ENCODE results near the gene MGARP. TPM values are rescaled to one million over a fixed set of nuclear protein-coding genes. Genes with fewer than 3 reads are reported as not detected.
"Not testable (repeated sequence)": the region's sequence is repeated elsewhere in the genome, so short reads cannot be mapped to it uniquely, and the experiment has no call there.

Gene MGARP
- polyA plus RNA-seq, 4 donors, result 0.33 to 0.61 (median 0.50) TPM

GRCh38 chr4:139297001-139297410 lies 17.0 kb upstream of the MGARP start:
- DNase-seq (ENCODE audit: low read depth in 4 of 4, low spot score in 3 of 4), result no peak

DNA sequence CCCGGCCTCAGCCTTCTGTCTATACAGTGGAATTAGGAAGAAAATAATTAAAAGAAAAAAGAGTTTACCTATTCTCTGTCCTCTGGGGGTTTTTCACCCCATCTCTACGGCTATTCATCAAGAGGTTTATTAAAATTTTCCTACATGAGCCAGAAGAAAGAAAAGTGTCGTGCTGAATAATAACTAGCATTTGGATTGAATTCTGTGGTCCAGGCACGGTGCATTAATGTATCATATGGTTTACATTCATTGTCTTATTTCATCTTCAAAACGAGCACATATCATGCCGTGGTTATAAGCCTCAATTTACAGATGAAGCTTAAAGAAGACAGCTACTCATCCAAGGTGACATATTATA lies 15.9 kb upstream of the MGARP start:
- no peak for DNase-seq (ENCODE audit: low read depth in 4 of 4, low spot score in 3 of 4)

DNA sequence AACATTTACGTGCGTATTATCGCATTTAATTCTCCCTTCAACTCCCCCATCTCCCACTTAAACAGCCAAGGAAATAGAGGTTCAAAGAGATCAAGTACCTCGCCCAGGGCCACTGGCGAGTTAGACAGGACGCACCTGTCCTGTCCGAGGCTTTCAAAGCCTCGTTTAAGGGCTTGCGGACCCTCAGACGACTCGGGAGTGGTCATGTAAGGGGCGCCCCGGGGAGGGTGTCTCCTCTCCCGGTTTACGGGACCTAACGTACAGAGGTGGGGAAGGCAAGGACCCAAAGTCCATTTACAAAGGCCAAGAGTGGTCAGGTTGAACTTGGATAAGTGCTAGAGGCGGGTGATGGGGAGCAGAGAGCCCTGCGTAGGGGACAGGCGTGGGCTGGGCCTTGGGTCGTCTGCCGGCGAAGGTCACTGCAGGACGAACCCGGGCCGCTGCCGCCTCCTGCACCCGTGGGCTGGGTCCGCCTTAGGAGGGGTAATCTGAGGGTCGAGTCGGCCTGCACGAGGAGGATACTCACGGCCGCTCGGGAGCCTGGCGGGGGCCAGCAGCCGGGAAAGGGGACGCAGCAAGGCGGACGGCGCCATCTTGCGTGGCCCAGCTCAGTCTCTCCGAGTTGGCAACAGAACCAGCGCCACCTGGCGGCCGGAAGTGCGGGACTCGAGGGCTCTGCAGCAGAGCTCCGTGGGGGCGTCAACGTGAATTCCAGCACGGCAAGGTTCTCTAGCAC lies 15.3 kb upstream of the MGARP start:
- DNase-seq (ENCODE audit: low read depth in 4 of 4, low spot score in 3 of 4), result peak; percentile 90 to 97 (median 93)

DNA sequence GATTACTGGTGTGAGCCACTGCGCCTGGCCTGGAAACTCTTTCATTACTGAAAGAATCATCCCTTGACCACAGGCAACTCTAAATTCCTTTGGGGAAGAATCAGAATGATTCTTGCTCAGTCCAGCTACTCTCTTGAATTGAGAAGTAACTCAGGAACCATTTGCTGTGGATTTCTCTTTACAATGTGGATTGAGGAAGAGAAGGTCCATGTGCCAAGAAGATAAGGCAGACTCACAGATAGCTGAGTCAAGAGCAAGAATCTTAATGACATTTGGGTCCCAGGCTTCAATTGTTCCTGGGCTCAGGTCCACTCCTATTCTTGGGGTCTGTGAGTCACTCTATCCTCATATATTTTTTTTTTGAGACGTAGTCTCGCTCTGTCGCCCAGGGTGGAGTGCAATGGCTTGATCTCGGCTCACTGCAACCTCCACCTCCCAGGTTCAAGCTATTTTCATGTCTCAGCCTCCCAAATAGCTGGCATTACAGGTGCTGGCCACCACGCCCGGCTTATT lies 6.2 kb upstream of the MGARP start:
- DNase-seq (ENCODE audit: low read depth in 4 of 4, low spot score in 3 of 4), result no peak

DNA sequence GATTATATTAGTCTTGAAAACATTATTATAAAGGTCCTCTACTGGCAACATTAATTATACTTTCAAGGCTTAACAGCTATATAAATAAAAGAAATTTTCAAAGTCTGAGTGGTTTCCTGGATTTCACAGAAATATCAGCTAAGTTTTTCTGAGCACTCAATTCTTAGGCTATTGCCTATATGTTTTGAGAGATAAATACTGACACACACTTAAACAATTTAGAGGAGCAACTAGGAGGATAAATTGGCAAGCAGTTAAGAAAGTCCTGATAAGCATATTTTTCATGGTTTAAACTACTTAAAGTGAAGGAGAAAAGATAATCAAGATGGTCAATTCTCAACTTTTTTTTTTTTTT lies 2.7 kb upstream of the MGARP start:
- no peak for DNase-seq (ENCODE audit: low read depth in 4 of 4, low spot score in 3 of 4)

DNA sequence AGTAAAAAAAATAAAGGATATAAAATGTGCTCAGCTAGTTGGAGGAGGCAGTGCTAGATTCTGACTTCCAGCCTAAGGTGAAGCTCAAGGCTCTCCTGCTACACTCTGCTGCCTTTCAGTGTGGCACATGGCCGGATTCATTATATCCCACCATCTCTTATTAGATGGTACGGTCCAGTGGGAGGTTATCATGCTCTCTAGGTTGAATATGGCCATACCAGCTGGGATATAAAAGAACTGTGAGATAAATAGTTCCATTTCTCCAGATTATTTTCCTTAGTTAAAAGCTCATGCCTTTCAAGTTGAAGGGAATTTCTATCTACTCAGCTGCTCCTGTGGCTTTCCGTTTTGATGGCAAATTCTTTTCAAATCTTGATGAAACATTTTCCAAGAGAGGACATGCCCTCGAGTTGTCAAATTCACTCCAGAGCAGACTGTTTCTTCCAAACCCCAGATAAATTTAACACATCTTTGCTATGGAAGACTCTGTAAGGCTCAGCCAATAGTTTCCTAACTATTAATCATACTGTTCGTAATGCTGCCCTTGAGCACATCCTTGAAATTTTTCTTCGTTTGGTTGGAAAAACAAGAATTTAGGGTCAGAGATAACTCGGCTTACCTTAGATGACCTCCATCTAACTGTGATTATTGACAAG lies 2.2 kb upstream of the MGARP start:
- no peak for DNase-seq (ENCODE audit: low read depth in 4 of 4, low spot score in 3 of 4)

- DNase-seq (ENCODE audit: low read depth in 4 of 4, low spot score in 3 of 4), result no peak
Measured at GRCh38 chr4:139278912-139279759, 889 bp downstream of the MGARP start.

- DNase-seq (ENCODE audit: low read depth in 4 of 4, low spot score in 3 of 4), result no peak
Measured at GRCh38 chr4:139278485-139278884, 1.5 kb downstream of the MGARP start.

- no peak for DNase-seq (ENCODE audit: low read depth in 4 of 4, low spot score in 3 of 4)
Measured at GRCh38 chr4:139275281-139275735, 4.7 kb downstream of the MGARP start.

GRCh38 chr4:139274790-139275189 lies 5.2 kb downstream of the MGARP start:
- no peak for DNase-seq (ENCODE audit: low read depth in 4 of 4, low spot score in 3 of 4)

DNA sequence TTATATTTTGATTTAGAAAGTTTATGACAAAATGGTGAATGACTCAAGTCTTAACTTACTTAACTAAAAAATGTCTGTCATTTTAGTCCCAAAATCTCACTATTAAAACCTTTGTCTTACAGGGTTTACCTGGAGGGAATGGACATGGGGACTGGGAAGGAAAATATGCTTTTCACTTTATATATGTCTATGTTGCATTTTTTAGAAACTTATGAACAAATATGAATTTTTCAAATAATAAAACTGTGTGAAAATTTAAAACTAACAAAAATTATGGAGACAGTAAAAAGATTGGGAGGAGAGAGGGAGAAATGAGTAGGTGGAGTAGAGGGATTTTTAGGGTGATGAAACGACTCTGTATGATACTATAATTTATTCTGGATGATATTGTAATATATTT lies 6.2 kb downstream of the MGARP start:
- DNase-seq (ENCODE audit: low read depth in 4 of 4, low spot score in 3 of 4), result no peak

DNA sequence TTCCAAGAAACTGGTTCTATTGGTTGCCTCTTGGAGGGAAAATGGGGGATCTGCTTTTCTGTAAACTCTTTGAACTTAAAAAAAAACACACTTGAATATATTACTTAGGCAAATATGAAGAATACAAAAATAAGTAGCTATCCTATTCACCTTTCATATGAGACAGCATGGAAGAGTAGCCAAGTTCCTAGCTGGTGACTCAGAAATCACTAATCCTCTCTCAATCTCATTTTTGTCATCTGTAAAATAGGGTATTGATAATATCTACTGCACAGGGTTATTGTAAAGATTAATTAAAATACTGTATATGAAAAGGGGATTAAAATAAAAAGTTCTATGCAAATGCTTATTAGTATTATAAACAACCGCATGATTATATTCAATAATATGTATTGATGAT lies 12.7 kb downstream of the MGARP start:
- no peak for DNase-seq (ENCODE audit: low read depth in 4 of 4, low spot score in 3 of 4)

- peak in 1 of 4 donors; percentile 28 for DNase-seq (ENCODE audit: low read depth in 4 of 4, low spot score in 3 of 4)
Measured at GRCh38 chr4:139266583-139267257, 13.3 kb downstream of the MGARP start.

DNA sequence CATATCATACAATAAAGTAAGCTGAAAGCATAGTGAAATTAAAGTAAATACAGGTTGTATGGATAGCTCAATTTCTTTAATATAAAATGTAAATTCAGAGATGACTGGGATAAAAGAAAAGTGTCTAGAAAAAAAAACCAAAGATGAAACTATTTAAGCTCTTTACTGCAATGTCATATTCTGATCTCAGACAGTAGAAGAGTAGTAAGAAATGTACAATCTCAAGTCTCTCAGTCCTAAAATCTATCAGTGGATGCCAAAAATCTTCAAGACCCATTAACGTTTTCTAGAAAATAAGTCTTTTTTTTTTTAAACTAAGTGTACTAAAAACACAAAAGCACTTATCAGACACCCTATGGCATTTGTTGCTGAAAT lies 13.8 kb downstream of the MGARP start:
- no peak for DNase-seq (ENCODE audit: low read depth in 4 of 4, low spot score in 3 of 4)

GRCh38 chr4:139265654-139266053 lies 14.4 kb downstream of the MGARP start:
- no peak for DNase-seq (ENCODE audit: low read depth in 4 of 4, low spot score in 3 of 4)

DNA sequence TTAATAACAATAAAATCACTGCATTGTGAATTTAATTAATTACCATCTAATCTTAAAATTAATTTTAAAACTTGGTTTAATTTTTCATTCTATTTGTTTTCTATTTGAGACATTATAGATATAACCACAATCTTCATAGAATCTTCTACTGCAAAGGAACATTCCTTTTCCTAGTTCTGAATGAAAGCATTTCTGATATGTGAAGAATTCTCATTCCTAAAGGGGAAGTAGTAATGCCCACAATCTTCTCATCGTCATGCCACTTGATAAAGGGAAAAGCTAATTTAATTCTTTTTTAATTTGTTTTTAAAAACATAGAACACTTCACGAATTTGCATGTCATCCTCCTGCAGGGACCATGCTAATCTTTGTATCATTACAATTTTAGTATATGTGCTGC lies 23.7 kb downstream of the MGARP start:
- no peak for DNase-seq (ENCODE audit: low read depth in 4 of 4, low spot score in 3 of 4)

- not testable (repeated sequence) for DNase-seq (ENCODE audit: low read depth in 4 of 4, low spot score in 3 of 4)
Measured at GRCh38 chr4:139255581-139255980, 24.4 kb downstream of the MGARP start.

DNA sequence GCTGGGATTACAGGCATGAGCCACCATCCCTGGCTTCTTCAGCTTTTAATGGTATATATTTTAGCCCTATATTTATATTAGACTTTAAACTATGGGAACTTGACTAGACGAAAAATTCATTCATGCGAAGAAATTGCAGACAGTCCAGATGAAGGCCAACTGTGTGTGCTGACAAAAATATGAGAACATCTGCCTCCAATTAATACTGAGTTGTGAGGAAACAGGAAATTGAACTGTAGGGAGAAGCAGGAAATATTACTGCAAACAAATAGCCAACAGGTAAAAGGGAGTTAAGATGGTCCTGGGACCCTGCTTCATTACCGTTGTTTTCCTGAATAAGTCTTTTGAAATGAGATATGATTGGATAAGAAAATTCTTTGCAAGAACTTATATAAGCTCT lies 26.3 kb downstream of the MGARP start:
- DNase-seq (ENCODE audit: low read depth in 4 of 4, low spot score in 3 of 4), result no peak

- DNase-seq (ENCODE audit: low read depth in 4 of 4, low spot score in 3 of 4), result no peak
Measured at GRCh38 chr4:139253046-139253445, 27.0 kb downstream of the MGARP start.

DNA sequence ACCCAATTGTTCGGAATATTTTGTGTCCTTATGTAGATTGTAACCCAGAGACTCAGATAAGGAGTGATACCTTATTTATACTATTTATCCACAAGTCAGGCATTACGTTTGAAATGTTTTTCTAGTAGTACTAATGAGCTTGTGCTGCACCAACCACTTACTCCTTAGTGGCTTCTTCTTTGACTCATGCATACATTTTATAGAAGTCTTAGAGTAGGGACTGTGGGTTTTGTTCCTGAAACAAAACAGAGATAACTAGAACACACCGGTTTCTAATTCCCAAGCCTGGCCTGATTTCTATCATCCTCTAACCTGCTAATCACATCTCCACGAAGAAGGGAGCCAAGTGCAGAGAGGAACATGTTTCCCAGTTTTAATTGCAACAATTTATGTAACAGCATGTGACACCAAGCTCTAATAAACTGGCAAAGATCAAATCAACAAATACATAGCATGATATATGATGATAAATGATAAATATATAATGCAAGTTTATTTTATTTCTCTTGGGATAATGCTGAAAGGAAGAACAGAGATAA lies 32.3 kb downstream of the MGARP start:
- no peak for DNase-seq (ENCODE audit: low read depth in 4 of 4, low spot score in 3 of 4)

- no peak for DNase-seq (ENCODE audit: low read depth in 4 of 4, low spot score in 3 of 4)
Measured at GRCh38 chr4:139247241-139247640, 32.8 kb downstream of the MGARP start.

All from right renal pelvis (tissue), 4 donors.